ENCODE measurements around the gene MATCAP1.

Gene MATCAP1

DNA sequence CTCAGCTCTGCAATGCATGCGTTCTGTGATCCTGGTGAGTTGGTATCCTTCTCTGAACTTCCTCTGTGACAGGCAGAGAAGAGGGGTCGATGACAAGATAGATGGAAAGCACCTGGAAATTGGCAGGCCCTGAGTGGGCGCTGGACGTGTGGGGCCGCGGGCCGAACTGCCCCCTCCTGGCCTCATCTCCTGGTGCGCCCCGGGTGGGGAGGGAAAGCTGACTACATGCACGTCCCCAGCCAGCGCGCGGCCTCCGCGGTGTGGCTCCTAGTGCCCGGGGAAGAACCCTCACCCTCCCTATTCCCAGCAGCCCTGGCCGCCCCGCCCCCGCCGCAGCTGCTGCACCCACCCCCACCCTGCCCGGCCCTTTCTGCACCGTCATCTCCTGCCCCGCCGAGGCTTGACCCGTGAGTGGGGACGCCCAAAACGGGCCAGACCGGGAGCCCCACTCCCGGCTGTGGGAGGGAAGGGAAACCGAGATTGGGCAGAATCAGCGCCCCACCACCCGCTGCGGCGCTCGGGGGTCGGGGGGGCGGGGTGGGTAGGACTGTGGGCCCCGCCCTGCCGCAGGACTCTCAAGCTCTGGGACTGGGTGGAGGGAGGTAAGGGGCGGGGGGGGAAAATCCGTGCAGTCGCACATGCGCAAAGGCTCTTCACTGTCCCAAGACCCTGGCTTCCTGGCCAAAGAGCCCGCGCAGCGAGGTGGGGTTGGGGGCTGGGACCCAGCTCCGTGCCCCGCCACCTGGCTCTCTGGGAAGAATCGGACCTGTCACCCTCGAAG, 13.4 kb downstream of the MATCAP1 start, which contains the start of gene NOL3:
Gene NOL3, plus strand, starts transcription at position 371 of the 781 bp plus-strand sequence.
- TF ChIP-seq, protein P1, sequence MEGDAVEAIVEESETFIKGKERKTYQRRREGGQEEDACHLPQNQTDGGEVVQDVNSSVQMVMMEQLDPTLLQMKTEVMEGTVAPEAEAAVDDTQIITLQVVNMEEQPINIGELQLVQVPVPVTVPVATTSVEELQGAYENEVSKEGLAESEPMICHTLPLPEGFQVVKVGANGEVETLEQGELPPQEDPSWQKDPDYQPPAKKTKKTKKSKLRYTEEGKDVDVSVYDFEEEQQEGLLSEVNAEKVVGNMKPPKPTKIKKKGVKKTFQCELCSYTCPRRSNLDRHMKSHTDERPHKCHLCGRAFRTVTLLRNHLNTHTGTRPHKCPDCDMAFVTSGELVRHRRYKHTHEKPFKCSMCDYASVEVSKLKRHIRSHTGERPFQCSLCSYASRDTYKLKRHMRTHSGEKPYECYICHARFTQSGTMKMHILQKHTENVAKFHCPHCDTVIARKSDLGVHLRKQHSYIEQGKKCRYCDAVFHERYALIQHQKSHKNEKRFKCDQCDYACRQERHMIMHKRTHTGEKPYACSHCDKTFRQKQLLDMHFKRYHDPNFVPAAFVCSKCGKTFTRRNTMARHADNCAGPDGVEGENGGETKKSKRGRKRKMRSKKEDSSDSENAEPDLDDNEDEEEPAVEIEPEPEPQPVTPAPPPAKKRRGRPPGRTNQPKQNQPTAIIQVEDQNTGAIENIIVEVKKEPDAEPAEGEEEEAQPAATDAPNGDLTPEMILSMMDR (IDR thresholded peaks at IDR 0.05; ENCODE audit: low read depth, low read length), result no peak
- peak within 1 kb of the TSS; percentile 53 for H3K4me3 ChIP-seq (ENCODE audit: low read depth, low read length)

DNA sequence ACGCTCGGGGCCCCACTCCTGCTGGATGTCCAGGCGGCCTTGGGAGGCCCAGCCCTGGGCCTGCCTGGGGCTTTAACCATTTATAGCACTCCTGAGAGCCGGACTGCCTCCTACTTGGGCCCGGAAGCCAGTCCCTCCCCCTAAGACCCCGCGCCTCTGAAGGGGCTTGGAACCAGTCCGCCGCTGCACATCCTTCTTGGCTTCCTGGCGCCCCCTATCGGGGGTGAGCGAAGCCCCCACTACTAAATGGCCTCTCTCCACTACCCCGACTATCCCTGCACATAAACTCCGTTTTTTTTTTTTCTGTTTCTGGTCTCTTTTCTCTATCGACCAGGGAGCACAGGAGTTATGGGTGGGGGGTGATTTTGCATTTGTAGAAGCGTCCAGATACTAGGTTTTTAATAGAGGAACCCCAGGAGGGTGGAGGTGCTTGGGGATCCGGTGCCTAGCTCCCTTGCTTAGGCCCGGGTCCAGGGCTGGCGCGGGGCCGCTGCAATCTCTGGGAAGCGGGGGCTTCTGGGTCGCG, 14.1 kb downstream of the MATCAP1 start:
- H3K4me3 ChIP-seq (ENCODE audit: low read depth, low read length), result peak overlapping the region; percentile 53
- TF ChIP-seq, protein P1 (IDR thresholded peaks at IDR 0.05; ENCODE audit: low read depth, low read length), result peak; percentile 51

DNA sequence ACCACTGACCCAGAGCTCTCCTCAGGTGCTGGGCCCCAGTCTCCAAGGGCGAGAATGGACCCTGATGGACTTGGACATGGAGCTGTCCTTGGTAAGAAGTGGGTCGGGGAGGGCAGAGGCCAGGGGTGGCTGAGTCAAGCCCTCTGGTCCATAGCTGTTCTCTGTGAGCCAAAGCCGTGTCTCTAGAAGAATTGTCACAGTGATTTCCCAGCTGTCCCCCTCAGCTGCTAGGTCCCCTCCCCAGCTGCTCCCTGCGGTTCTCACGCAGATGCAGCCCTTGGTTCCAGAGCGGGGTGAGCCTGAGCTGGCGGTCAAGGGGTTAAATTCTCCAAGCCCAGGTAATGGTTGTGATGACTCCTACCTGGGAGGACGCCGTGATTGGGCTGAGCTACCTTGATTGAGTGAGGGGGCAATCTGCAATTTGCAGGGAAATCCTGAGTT, 14.7 kb downstream of the MATCAP1 start:
- TF ChIP-seq, protein P1 (IDR thresholded peaks at IDR 0.05; ENCODE audit: low read depth, low read length), result no peak
- H3K4me3 ChIP-seq (ENCODE audit: low read depth, low read length), result no peak overlapping the region

DNA sequence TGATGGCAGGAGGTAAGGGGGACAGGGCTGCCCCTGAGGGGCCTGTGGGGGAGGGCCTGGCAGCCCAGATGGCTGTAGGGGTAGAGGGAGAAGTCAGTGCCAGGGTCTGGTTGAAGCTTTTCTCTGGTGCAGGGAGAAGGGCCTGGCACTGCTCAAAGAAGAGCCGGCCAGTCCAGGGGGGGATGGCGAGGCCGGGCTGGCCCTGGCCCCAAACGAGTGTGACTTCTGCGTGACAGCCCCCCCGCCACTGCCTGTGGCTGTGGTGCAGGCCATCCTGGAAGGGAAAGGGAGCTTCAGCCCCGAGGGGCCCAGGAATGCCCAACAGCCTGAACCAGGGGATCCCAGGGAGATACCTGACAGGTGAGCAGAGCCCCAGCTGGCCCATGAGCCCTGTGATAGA, 16.2 kb downstream of the MATCAP1 start:
- H3K4me3 ChIP-seq (ENCODE audit: low read depth, low read length), result no peak overlapping the region
- TF ChIP-seq, protein P1 (IDR thresholded peaks at IDR 0.05; ENCODE audit: low read depth, low read length), result no peak

DNA sequence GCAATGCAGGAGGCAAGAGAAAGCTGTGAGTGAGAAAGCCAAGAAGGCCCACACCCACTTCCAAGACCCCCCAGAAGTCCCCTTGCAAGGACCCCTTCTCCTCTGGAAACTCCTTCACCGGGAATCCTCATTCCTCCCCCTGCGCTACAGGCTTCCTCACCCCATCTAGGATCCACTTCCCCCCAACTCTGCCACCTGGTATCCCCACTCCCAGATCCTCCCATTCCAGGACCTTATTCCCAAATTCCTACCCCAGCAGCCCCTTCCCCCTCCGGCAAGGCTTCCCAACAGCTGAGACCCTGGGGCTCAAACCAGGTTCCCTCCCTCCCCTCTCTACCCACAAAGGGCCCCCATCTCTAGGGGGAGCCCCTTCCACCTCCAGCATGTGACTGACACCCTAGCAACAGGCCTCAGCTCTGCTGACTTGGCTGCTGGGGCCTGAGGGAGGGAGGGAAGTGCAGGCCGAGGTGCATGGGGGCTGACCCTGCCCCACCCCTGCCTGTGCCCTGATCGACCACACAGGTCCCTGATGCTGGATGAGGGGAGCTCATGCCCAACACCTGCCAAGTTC, 17.1 kb downstream of the MATCAP1 start:
- H3K4me3 ChIP-seq (ENCODE audit: low read depth, low read length), result no peak overlapping the region

DNA sequence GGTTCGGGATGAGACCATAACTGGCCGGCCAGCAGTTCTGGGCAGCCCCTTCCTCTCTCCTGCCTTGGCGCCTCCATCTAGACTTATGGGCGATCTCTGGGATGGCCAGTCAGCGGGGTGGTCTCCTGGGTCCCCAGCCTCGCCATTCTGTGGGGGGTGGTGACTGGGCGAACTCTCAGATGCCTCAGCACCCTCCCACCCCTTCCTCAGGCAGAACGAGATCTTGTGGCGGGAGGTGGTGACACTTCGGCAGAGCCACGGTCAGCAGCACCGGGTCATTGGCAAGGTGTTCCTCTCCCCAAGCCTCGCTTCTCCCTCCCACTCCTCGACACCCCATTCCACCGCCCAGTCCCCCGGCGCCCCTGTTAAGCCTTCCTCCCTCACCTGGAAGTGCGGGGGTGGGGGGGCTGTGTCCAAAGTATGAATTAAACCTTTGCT, 17.6 kb downstream of the MATCAP1 start:
- TF ChIP-seq, protein P1 (IDR thresholded peaks at IDR 0.05; ENCODE audit: low read depth, low read length), result no peak
- H3K4me3 ChIP-seq (ENCODE audit: low read depth, low read length), result no peak overlapping the region

More for the DNA sequence above, 17.1 kb downstream of the MATCAP1 start:
- TF ChIP-seq, protein P1 (IDR thresholded peaks at IDR 0.05; ENCODE audit: low read depth, low read length), result no peak

Data from WI38 (cell line).